HEK293 (cell line): Measurements from ENCODE around the gene MX1.

ENCODE experiments used
- CTCF ChIA-PET: fragments of 350-600 bp; formaldehyde crosslinking; extraction: SDS; loops from one replicate; lab custom pipeline; 2021; ENCODE audit warnings: antibody characterized with exemption; lab: Yijun Ruan, JAX
- POLR2A ChIA-PET: fragments of 300-600 bp; formaldehyde crosslinking; extraction: SDS; loops from one replicate; lab custom pipeline; 2020; ENCODE audit warnings: antibody characterized with exemption, inconsistent platforms; lab: Yijun Ruan, JAX
- H3K27ac ChIP-seq: fragments of 200-500 bp; sonication (Bioruptor generic); 2 replicates; pipeline ENCODE4 v1.5.1; 2014; ENCODE audit warnings: low read depth, low read length, control low read depth, inconsistent platforms; ENCODE audit errors: extremely low read depth
- H3K36me3 ChIP-seq, 2 experiments: fragments of 200-500 bp in 1 of 2; sonication (Bioruptor generic) in 1 of 2; 1 replicate in 1 of 2; 2 replicates in 1 of 2; pipeline ENCODE4 v1.5.1; 2014 to 2017; ENCODE audit warnings: inconsistent platforms in 2 of 2, low read length in 2 of 2; ENCODE audit not compliant: control insufficient read depth in 2 of 2, insufficient read depth in 1 of 2
- H3K4me1 ChIP-seq: fragments of 200-500 bp; sonication (Bioruptor generic); 2 replicates; pipeline ENCODE4 v1.5.1; 2014; ENCODE audit warnings: mild to moderate bottlenecking, low read length, inconsistent platforms; ENCODE audit not compliant: control insufficient read depth, insufficient read depth
- H3K4me3 ChIP-seq: 2 replicates; pipeline ENCODE4 v1.5.1; 2011; ENCODE audit warnings: low read depth, mild to moderate bottlenecking, control low read depth, low read length, moderate library complexity
- H3K9me3 ChIP-seq: fragments of 200-500 bp; sonication (Bioruptor generic); 2 replicates; pipeline ENCODE4 v1.5.1; 2014; ENCODE audit warnings: low read depth, low read length, inconsistent platforms; ENCODE audit not compliant: control insufficient read depth, insufficient read depth
- REPIN1 ChIP-seq: fragments of 450-650 bp; formaldehyde crosslinking; IDR thresholded peaks from 2 replicates; pipeline ENCODE4 v1.5.1; 2017; ENCODE audit warnings: missing biosample characterization, missing genetic modification characterization, low read depth
- TCF7L2 ChIP-seq: IDR thresholded peaks from 2 replicates; pipeline ENCODE4 v1.6.1; 2011; ENCODE audit warnings: low read depth, mild to moderate bottlenecking, inconsistent platforms, low read length, moderate library complexity, borderline replicate concordance
- ZNF140 ChIP-seq: fragments of 450-650 bp; formaldehyde crosslinking; IDR thresholded peaks from 2 replicates; pipeline ENCODE4 v1.5.1; 2016; ENCODE audit warnings: missing biosample characterization, missing genetic modification characterization
- ZNF146 ChIP-seq: fragments of 450-650 bp; formaldehyde crosslinking; IDR thresholded peaks from 2 replicates; pipeline ENCODE4 v1.5.1; 2016; ENCODE audit warnings: missing biosample characterization, missing genetic modification characterization
- ZNF184 ChIP-seq: fragments of 450-650 bp; IDR thresholded peaks from 2 replicates; pipeline ENCODE4 v1.5.1; 2018; ENCODE audit warnings: missing biosample characterization, mild to moderate bottlenecking, missing genetic modification characterization
- ZNF24 ChIP-seq: fragments of 450-650 bp; formaldehyde crosslinking; IDR thresholded peaks from 2 replicates; pipeline ENCODE4 v1.5.1; 2016; ENCODE audit warnings: missing biosample characterization, missing genetic modification characterization
- ZNF473 ChIP-seq: fragments of 450-650 bp; formaldehyde crosslinking; IDR thresholded peaks from 2 replicates; pipeline ENCODE4 v1.5.1; 2017; ENCODE audit warnings: missing biosample characterization, missing genetic modification characterization
- ZNF548 ChIP-seq: fragments of 450-650 bp; formaldehyde crosslinking; IDR thresholded peaks from 2 replicates; pipeline ENCODE4 v1.5.1; 2016; ENCODE audit warnings: missing biosample characterization, missing genetic modification characterization
- ZNF558 ChIP-seq: fragments of 450-650 bp; formaldehyde crosslinking; IDR thresholded peaks from 2 replicates; pipeline ENCODE4 v1.5.1; 2016; ENCODE audit warnings: missing biosample characterization, missing genetic modification characterization
- ZNF560 ChIP-seq: fragments of 450-650 bp; formaldehyde crosslinking; IDR thresholded peaks from 2 replicates; pipeline ENCODE4 v1.5.1; 2017; ENCODE audit warnings: missing biosample characterization, missing genetic modification characterization, borderline replicate concordance
- ZNF792 ChIP-seq: fragments of 450-650 bp; formaldehyde crosslinking; IDR thresholded peaks from 2 replicates; pipeline ENCODE4 v1.5.1; 2016; ENCODE audit warnings: missing biosample characterization, missing genetic modification characterization
- TF ChIP-seq, protein P1 (sequence below): fragments of 450-650 bp; formaldehyde crosslinking; IDR thresholded peaks from 2 replicates; pipeline ENCODE4 v1.5.1; 2016; ENCODE audit warnings: missing biosample characterization, missing genetic modification characterization
- TF ChIP-seq, protein P2 (sequence below): fragments of 450-650 bp; formaldehyde crosslinking; IDR thresholded peaks from 2 replicates; pipeline ENCODE4 v1.5.1; 2017; ENCODE audit warnings: missing biosample characterization, missing genetic modification characterization
- TF ChIP-seq, protein P3 (sequence below): fragments of 450-650 bp; formaldehyde crosslinking; IDR thresholded peaks from 2 replicates; pipeline ENCODE4 v1.5.1; 2016; ENCODE audit warnings: missing biosample characterization, missing genetic modification characterization
- TF ChIP-seq, protein P4 (sequence below): fragments of 450-650 bp; formaldehyde crosslinking; IDR thresholded peaks from 2 replicates; pipeline ENCODE4 v1.5.1; 2016; ENCODE audit warnings: missing biosample characterization, missing genetic modification characterization
- TF ChIP-seq, protein P5 (sequence below): fragments of 450-650 bp; formaldehyde crosslinking; IDR thresholded peaks from 2 replicates; pipeline ENCODE4 v1.5.0; 2017; ENCODE audit warnings: missing biosample characterization, missing genetic modification characterization, borderline replicate concordance
- TF ChIP-seq, protein P6 (sequence below): fragments of 450-650 bp; formaldehyde crosslinking; IDR thresholded peaks from 2 replicates; pipeline ENCODE4 v1.5.1; 2016; ENCODE audit warnings: missing biosample characterization, missing genetic modification characterization
- TF ChIP-seq, protein P7 (sequence below): fragments of 450-650 bp; formaldehyde crosslinking; IDR thresholded peaks from 2 replicates; pipeline ENCODE4 v1.5.1; 2016; ENCODE audit warnings: missing biosample characterization, missing genetic modification characterization

The MX1 gene

DNA sequence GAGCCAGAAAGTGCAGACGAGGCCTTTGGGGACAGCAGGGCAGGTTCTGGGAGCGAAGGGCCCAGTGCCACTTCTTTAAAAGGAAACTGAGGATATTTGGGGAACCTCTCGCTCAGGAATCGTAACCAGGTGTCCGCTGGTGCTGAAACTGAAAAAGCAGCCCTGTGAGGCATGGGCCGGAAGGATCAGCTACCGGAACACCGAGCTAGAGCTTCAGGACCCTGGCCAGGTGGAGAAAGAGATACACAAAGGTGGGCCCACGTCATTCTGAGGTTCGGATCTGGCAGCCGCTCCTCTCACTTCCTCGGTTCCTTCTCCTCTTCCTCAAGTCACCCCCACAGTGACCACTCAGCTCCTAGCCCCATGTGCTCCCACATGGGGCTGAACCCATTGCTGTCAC lies 46.1 kb upstream of the MX1 start:
- Histone ChIP-seq H3K9me3 (no peaks in the 10 kb centered on the region), H3K4me3 (no peak overlapping the region), H3K36me3 (no peaks in the 10 kb centered on the region), H3K27ac (no peak overlapping the region), H3K4me1 (no peaks in the 10 kb centered on the region)
- TF ChIP-seq, protein P1, sequence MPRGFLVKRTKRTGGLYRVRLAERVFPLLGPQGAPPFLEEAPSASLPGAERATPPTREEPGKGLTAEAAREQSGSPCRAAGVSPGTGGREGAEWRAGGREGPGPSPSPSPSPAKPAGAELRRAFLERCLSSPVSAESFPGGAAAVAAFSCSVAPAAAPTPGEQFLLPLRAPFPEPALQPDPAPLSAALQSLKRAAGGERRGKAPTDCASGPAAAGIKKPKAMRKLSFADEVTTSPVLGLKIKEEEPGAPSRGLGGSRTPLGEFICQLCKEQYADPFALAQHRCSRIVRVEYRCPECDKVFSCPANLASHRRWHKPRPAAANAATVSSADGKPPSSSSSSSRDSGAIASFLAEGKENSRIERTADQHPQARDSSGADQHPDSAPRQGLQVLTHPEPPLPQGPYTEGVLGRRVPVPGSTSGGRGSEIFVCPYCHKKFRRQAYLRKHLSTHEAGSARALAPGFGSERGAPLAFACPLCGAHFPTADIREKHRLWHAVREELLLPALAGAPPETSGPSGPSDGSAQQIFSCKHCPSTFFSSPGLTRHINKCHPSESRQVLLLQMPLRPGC (tag by site-specific recombination) = no peak
- TF ChIP-seq ZNF140 (tag by site-specific recombination) = no peak
- TF ChIP-seq, protein P2, sequence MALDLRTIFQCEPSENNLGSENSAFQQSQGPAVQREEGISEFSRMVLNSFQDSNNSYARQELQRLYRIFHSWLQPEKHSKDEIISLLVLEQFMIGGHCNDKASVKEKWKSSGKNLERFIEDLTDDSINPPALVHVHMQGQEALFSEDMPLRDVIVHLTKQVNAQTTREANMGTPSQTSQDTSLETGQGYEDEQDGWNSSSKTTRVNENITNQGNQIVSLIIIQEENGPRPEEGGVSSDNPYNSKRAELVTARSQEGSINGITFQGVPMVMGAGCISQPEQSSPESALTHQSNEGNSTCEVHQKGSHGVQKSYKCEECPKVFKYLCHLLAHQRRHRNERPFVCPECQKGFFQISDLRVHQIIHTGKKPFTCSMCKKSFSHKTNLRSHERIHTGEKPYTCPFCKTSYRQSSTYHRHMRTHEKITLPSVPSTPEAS (tag by site-specific recombination) = no peak
- CTCF ChIA-PET = interaction anchor here (0.8 kb wide), 1 partner anchor 70 kb away, joined by 6 read pairs; no protein-coding TSS in a partner anchor
- POLR2A ChIA-PET = no interaction called here

DNA sequence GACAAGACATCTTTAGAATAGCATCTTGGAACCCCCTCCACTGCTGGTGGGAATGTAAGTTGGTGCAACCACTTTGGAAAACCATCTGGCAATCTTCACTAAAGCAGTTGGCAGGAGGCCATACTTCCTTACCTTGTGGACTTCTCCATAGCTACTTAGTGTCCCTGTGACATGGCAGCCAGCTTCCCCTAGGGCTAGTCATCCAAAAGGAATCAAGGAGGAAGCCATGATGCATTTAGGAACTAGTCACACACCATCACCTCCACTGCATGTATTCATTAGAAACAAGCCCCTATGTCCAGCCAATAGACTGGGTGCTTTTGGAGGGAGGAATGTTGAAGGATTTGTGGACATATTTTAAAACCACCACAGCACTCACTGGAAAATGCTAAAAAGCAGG lies 44.3 kb upstream of the MX1 start:
- H3K9me3 ChIP-seq = no peaks in the 10 kb centered on the region
- CTCF ChIA-PET = interaction anchor here (0.6 to 0.8 kb wide), 4 partner anchors 9 to 77 kb away, joined by 3 to 4 read pairs (median 3); no protein-coding TSS in a partner anchor
- H3K4me3 ChIP-seq = no peak overlapping the region
- no peaks in the 10 kb centered on the region for H3K4me1 ChIP-seq
- TF ChIP-seq ZNF146 (tag by site-specific recombination) (no peak), ZNF560 (tag by site-specific recombination) (no peak), ZNF792 (tag by site-specific recombination) (no peak), REPIN1 (no peak), ZNF184 (tag by site-specific recombination) (no peak), ZNF548 (tag by site-specific recombination) (no peak), ZNF24 (tag by site-specific recombination) (no peak), TCF7L2 (no peak), ZNF558 (tag by site-specific recombination) (no peak), ZNF473 (tag by site-specific recombination) (no peak)
- TF ChIP-seq, protein P3, sequence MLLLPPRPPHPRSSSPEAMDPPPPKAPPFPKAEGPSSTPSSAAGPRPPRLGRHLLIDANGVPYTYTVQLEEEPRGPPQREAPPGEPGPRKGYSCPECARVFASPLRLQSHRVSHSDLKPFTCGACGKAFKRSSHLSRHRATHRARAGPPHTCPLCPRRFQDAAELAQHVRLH (tag by site-specific recombination) = no peak
- TF ChIP-seq, protein P4, sequence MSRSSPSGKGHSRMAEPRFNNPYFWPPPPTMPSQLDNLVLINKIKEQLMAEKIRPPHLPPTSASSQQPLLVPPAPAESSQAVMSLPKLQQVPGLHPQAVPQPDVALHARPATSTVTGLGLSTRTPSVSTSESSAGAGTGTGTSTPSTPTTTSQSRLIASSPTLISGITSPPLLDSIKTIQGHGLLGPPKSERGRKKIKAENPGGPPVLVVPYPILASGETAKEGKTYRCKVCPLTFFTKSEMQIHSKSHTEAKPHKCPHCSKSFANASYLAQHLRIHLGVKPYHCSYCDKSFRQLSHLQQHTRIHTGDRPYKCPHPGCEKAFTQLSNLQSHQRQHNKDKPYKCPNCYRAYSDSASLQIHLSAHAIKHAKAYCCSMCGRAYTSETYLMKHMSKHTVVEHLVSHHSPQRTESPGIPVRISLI (tag by site-specific recombination) = no peak
- TF ChIP-seq, protein P5, sequence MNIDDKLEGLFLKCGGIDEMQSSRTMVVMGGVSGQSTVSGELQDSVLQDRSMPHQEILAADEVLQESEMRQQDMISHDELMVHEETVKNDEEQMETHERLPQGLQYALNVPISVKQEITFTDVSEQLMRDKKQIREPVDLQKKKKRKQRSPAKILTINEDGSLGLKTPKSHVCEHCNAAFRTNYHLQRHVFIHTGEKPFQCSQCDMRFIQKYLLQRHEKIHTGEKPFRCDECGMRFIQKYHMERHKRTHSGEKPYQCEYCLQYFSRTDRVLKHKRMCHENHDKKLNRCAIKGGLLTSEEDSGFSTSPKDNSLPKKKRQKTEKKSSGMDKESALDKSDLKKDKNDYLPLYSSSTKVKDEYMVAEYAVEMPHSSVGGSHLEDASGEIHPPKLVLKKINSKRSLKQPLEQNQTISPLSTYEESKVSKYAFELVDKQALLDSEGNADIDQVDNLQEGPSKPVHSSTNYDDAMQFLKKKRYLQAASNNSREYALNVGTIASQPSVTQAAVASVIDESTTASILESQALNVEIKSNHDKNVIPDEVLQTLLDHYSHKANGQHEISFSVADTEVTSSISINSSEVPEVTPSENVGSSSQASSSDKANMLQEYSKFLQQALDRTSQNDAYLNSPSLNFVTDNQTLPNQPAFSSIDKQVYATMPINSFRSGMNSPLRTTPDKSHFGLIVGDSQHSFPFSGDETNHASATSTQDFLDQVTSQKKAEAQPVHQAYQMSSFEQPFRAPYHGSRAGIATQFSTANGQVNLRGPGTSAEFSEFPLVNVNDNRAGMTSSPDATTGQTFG (tag by site-specific recombination) = no peak
- TF ChIP-seq, protein P6, sequence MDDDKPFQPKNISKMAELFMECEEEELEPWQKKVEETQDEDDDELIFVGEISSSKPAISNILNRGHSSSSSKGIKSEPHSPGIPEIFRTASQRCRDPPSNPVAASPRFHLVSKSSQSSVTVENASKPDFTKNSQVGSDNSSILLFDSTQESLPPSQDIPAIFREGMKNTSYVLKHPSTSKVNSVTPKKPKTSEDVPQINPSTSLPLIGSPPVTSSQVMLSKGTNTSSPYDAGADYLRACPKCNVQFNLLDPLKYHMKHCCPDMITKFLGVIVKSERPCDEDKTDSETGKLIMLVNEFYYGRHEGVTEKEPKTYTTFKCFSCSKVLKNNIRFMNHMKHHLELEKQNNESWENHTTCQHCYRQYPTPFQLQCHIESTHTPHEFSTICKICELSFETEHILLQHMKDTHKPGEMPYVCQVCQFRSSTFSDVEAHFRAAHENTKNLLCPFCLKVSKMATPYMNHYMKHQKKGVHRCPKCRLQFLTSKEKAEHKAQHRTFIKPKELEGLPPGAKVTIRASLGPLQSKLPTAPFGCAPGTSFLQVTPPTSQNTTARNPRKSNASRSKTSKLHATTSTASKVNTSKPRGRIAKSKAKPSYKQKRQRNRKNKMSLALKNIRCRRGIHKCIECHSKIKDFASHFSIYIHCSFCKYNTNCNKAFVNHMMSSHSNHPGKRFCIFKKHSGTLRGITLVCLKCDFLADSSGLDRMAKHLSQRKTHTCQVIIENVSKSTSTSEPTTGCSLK (tag by site-specific recombination) = no peak
- TF ChIP-seq, protein P7, sequence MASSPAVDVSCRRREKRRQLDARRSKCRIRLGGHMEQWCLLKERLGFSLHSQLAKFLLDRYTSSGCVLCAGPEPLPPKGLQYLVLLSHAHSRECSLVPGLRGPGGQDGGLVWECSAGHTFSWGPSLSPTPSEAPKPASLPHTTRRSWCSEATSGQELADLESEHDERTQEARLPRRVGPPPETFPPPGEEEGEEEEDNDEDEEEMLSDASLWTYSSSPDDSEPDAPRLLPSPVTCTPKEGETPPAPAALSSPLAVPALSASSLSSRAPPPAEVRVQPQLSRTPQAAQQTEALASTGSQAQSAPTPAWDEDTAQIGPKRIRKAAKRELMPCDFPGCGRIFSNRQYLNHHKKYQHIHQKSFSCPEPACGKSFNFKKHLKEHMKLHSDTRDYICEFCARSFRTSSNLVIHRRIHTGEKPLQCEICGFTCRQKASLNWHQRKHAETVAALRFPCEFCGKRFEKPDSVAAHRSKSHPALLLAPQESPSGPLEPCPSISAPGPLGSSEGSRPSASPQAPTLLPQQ (tag by site-specific recombination) = no peak
- H3K36me3 ChIP-seq = no peaks in the 10 kb centered on the region
- POLR2A ChIA-PET = no interaction called here
- H3K27ac ChIP-seq = no peak overlapping the region
